Fibroblast of the aortic adventitia (primary cell): ENCODE data around the gene MYO19. TPM values are rescaled to one million over a fixed set of nuclear protein-coding genes. Genes with fewer than 3 reads are reported as not detected.
"Not testable (repeated sequence)": the region's sequence is repeated elsewhere in the genome, so short reads cannot be mapped to it uniquely, and the experiment has no call there.

ENCODE experiments used
- DNase-seq: peaks from one replicate; pipeline ENCODE4 v3.0.0-alpha.2; 2010; ENCODE audit warnings: low read depth
- H3K4me3 ChIP-seq: 2 replicates; pipeline ENCODE4 v1.5.1; 2011; ENCODE audit warnings: low read depth, mild to moderate bottlenecking, control low read depth, low read length, moderate library complexity
- small RNA-seq: library from RNA; depleted of rRNA; stranded (forward); fragments of <200 nt; gene quantifications from one replicate; pipeline ENCODE3, GENCODE V24; 2012
- total RNA-seq: library from RNA; depleted of rRNA; stranded (reverse); fragments of >200 nt; gene quantifications from 2 replicates; pipeline ENCODE4 v1.2.3, GENCODE V29; 2012; ENCODE audit warnings: low replicate concordance
- TF ChIP-seq, protein P1 (sequence below): IDR thresholded peaks from 2 replicates; pipeline ENCODE4 v1.5.1; 2011; ENCODE audit warnings: mild to moderate bottlenecking, low read length, control low read depth, inconsistent platforms; ENCODE audit not compliant: insufficient read depth

Gene MYO19
- total RNA-seq, 1 donor = 66.2 TPM

DNA sequence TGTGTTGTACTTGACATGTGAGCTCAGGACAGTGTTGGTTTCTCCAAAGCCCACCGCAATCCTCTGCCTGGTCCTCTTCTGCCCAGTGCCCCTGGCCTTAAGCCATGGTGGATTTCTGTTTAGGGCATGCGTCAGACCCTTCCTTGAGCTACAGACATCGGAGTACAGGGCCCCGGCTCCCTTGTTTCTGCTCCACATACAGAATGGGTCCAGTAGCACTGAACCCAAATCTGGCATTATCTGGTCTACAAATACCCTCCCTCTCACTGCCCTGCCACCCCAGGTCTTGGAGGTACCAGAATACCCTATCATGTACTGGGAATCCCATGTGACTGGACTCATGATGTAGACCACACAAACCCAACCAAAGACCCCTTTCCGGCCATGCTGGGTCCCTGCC is 75.6 kb downstream of the MYO19 start:
- TF ChIP-seq, protein P1, sequence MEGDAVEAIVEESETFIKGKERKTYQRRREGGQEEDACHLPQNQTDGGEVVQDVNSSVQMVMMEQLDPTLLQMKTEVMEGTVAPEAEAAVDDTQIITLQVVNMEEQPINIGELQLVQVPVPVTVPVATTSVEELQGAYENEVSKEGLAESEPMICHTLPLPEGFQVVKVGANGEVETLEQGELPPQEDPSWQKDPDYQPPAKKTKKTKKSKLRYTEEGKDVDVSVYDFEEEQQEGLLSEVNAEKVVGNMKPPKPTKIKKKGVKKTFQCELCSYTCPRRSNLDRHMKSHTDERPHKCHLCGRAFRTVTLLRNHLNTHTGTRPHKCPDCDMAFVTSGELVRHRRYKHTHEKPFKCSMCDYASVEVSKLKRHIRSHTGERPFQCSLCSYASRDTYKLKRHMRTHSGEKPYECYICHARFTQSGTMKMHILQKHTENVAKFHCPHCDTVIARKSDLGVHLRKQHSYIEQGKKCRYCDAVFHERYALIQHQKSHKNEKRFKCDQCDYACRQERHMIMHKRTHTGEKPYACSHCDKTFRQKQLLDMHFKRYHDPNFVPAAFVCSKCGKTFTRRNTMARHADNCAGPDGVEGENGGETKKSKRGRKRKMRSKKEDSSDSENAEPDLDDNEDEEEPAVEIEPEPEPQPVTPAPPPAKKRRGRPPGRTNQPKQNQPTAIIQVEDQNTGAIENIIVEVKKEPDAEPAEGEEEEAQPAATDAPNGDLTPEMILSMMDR = no peak
- DNase-seq = no peak
- no peak overlapping the region for H3K4me3 ChIP-seq

DNA sequence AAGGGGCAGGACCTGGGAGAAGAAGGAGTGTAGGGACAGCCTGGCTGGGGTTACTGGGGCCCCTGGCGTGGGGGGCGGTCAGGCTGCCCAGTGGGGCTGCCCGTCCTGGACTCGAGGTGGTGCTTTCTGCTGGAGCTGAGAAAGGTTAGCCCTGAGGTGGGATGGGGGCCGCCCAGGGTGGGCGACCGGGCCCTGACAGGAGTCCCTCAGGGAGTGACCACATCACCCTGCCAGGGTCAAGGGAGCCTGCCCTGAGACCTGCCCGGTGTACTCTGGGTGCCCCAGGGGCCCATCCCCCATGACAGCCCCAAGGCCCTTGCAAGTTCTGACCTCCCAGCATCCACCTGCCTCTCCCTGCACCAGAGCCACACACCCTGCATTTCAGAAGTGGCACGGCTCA is 77.0 kb downstream of the MYO19 start:
- H3K4me3 ChIP-seq, DNase-seq: not testable (repeated sequence)

DNA sequence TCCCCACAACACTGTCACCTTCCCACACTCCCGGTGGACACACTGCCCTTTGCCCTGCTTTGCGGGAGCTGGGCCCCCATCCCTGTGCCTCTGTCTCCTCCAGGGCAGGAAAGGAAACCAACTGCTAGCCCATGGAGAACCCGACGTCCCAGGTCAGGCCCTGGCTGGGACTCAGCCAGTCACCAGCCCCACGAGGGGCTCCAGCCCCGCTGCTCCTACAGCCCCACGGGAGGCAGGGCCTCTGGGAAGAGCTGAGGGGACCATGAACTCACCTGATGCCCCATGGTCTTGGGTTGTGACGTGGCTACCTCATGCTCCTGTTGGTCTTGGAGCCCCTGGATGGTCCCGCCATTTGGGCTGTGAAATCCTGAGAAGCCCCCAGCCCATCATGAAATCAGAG is 81.8 kb downstream of the MYO19 start:
- not testable (repeated sequence) for DNase-seq

DNA sequence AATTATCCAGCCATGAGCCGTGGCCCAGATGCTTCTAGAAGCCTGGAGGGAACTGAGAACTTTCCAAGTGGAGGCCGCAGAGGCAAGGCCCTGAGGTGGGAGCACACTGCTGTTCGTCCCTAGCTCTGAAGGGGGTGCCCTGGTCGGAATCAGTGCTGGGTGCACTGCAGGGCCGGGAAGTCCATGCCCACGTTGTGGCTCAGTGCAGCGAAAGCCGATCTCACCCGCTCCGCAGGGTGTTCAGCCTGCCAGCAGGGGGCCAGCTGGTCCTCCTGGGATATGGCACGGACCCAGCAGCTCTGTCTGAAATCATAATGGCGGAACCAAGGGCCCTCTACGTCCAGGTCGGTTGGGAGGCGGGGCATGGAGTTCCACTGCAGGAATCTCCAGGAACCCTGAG is 84.7 kb downstream of the MYO19 start:
- H3K4me3 ChIP-seq, DNase-seq: not testable (repeated sequence)

More for the DNA sequence above, 81.8 kb downstream of the MYO19 start:
- H3K4me3 ChIP-seq = not testable (repeated sequence)

Small RNA genes within 50 kb of the gene (small RNA-seq; reads per million reads assigned to genes)
- not detected for gene RNA5SP439

Other genes starting within 250 kb of the MYO19 start
- not detected in 2 replicates for gene TBC1D3G, start 211.0 kb downstream of the MYO19 start, total RNA-seq
- not detected in 2 replicates for gene TBC1D3H, start 146.4 kb downstream of the MYO19 start, total RNA-seq
- 26.9 and 28.0 TPM in 2 replicates for gene ZNHIT3, start 48.2 kb downstream of the MYO19 start, total RNA-seq
- gene PIGW, start 119 bp upstream of the MYO19 start, total RNA-seq = 6.4 and 12.7 TPM in 2 replicates
- gene GGNBP2, start 10.1 kb upstream of the MYO19 start, total RNA-seq = 68.1 and 75.8 TPM in 2 replicates
- 1.1 and 4.1 TPM in 2 replicates for gene DHRS11, start 57.0 kb upstream of the MYO19 start, total RNA-seq
- 2.3 and 4.3 TPM in 2 replicates for gene MRM1, start 66.7 kb upstream of the MYO19 start, total RNA-seq